Measurements from ENCODE around the gene IQGAP1. TPM values are rescaled to one million over a fixed set of nuclear protein-coding genes. Genes with fewer than 3 reads are reported as not detected.
"Not testable (repeated sequence)": the region's sequence is repeated elsewhere in the genome, so short reads cannot be mapped to it uniquely, and the experiment has no call there.

Gene IQGAP1
- total and polyA plus RNA-seq, 2 experiments from 2014 or later, result 65.8 to 125 TPM

DNA sequence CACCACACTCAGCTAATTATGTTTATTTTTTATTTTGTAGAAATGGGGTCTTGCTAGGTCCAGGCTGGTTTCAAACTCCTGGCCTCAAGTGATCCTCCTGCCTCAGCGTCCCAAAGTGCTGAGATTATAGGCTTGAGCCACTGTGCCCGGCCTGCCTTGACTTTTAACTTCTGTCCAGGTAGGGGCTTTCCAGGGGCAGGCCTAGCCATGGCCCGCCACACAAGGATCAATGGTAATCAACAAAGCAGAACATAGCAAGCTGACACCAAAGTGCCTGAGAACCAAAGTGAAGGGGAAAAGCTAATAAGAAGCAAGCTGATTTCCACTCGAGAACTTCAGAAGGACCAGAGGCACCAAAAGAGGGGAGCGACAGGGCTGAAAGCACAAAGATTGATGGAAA lies 132.3 kb downstream of the IQGAP1 start:
- no peak overlapping the region for H2AFZ ChIP-seq
- no peak for DNase-seq (ENCODE audit: low spot score)
- no peaks in the 10 kb centered on the region for H4K20me1 ChIP-seq (ENCODE audit: insufficient read depth, poor library complexity, severe bottlenecking)
- WGBS (ENCODE audit: low lambda C conversion rate, missing lambda C conversion rate), result 91% methylated on average over 5 of the region's 5 CpGs
- H3K4me3 ChIP-seq, result no peak overlapping the region
- no peaks in the 10 kb centered on the region for H3K36me3 ChIP-seq (replicated peaks; ENCODE audit: insufficient read depth, low read depth)
- H3K9me2 ChIP-seq (replicated peaks; ENCODE audit: insufficient read depth), result no peaks in the 10 kb centered on the region
- H3K27me3 ChIP-seq, result no peaks in the 10 kb centered on the region
- H3K4me2 ChIP-seq, result no peak overlapping the region
- H3K27ac ChIP-seq, result no peak overlapping the region
- H3K79me2 ChIP-seq, result no peaks in the 10 kb centered on the region
- H3K9me3 ChIP-seq (ENCODE audit: low read depth), result no peaks in the 10 kb centered on the region
- TF ChIP-seq, protein P1, sequence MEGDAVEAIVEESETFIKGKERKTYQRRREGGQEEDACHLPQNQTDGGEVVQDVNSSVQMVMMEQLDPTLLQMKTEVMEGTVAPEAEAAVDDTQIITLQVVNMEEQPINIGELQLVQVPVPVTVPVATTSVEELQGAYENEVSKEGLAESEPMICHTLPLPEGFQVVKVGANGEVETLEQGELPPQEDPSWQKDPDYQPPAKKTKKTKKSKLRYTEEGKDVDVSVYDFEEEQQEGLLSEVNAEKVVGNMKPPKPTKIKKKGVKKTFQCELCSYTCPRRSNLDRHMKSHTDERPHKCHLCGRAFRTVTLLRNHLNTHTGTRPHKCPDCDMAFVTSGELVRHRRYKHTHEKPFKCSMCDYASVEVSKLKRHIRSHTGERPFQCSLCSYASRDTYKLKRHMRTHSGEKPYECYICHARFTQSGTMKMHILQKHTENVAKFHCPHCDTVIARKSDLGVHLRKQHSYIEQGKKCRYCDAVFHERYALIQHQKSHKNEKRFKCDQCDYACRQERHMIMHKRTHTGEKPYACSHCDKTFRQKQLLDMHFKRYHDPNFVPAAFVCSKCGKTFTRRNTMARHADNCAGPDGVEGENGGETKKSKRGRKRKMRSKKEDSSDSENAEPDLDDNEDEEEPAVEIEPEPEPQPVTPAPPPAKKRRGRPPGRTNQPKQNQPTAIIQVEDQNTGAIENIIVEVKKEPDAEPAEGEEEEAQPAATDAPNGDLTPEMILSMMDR (IDR thresholded peaks at IDR 0.05; ENCODE audit: poor library complexity), result no peak
- TF ChIP-seq EZH2 (IDR thresholded peaks at IDR 0.05; ENCODE audit: borderline replicate concordance) (no peak), EZH2phosphoT487 (IDR thresholded peaks at IDR 0.05; ENCODE audit: low read depth, severe bottlenecking, unreplicated experiment) (no peak)
- H3K4me1 ChIP-seq (ENCODE audit: insufficient read depth), result no peaks in the 10 kb centered on the region

DNA sequence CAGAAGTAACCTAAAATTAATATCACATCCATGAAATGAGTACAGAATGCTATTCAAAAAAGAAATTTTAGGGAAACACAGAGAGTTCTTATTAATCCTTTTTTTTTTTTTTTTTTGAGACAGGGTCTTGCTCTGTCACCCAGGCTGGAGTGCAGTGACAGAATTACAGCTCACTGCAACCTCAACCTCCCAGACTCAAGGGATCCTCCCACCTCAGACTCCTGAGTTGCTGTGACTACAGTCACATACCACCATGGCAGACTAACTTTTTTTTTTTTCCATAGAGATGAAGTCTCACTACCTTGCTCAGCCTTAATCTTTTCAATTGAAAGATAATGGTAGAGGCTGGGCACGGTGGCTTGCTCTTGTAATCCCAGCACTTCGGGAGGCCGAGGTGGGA lies 135.3 kb downstream of the IQGAP1 start:
- no peaks in the 10 kb centered on the region for H3K9me3 ChIP-seq (ENCODE audit: low read depth)
- no peak overlapping the region for H3K4me2 ChIP-seq
- H4K20me1 ChIP-seq (ENCODE audit: insufficient read depth, poor library complexity, severe bottlenecking), result no peaks in the 10 kb centered on the region
- TF ChIP-seq EZH2phosphoT487 (IDR thresholded peaks at IDR 0.05; ENCODE audit: low read depth, severe bottlenecking, unreplicated experiment) (no peak), EZH2 (IDR thresholded peaks at IDR 0.05; ENCODE audit: borderline replicate concordance) (no peak)
- TF ChIP-seq, protein P1 (IDR thresholded peaks at IDR 0.05; ENCODE audit: poor library complexity), result no peak
- WGBS (ENCODE audit: low lambda C conversion rate, missing lambda C conversion rate), result 91% methylated on average over 3 of the region's 3 CpGs
- H2AFZ ChIP-seq, result no peak overlapping the region
- no peaks in the 10 kb centered on the region for H3K36me3 ChIP-seq (replicated peaks; ENCODE audit: insufficient read depth, low read depth)
- H3K79me2 ChIP-seq, result no peaks in the 10 kb centered on the region
- H3K4me1 ChIP-seq (ENCODE audit: insufficient read depth), result no peaks in the 10 kb centered on the region
- H3K27me3 ChIP-seq, result no peaks in the 10 kb centered on the region
- no peak overlapping the region for H3K4me3 ChIP-seq
- DNase-seq (ENCODE audit: low spot score), result no peak
- H3K27ac ChIP-seq, result no peak overlapping the region
- H3K9me2 ChIP-seq (replicated peaks; ENCODE audit: insufficient read depth), result no peaks in the 10 kb centered on the region

DNA sequence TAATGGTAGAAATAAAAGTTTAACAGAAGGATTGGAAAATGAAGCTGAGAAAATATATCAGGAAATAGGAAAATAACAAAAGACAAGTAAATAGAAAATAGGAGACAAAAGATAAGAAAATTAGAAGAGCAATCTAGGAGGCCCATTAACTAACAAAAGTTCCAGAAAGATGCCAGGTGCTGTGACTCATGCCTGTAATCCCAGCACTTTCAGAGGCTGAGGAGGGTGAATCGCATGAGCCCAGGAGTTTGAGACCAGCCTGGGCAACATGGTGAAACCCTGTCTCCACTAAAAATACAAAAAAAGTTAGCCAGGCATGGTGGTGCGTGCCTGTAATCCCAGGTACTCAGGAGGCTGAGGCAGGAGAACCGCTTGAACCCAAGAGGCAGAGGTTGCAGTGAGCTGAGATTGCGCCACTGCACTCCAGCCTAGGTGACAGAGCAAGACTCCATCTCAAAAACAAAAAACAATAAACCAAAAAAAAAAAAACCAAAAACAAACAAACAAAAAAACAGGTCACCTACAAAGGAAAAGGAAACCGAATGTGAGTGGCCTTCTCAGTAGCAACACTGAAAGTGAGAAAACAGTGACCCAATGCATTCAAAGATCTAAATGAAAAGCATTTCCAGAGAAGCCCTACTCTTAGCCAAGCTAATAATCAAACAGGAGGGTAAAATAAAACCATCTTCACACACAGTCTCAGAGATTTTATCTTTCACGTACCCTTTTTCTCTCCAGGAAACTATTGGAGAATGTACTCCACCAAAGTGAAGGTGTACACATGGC lies 136.2 kb downstream of the IQGAP1 start:
- H2AFZ ChIP-seq; H3K27ac ChIP-seq; H3K79me2 ChIP-seq; H3K4me2 ChIP-seq; DNase-seq (ENCODE audit: low spot score); H3K4me1 ChIP-seq (ENCODE audit: insufficient read depth); H4K20me1 ChIP-seq (ENCODE audit: insufficient read depth, poor library complexity, severe bottlenecking); H3K27me3 ChIP-seq; H3K4me3 ChIP-seq; H3K9me2 ChIP-seq (replicated peaks; ENCODE audit: insufficient read depth); H3K36me3 ChIP-seq (replicated peaks; ENCODE audit: insufficient read depth, low read depth); H3K9me3 ChIP-seq (ENCODE audit: low read depth): not testable (repeated sequence)
- 96% methylated on average over 6 of the region's 6 CpGs for WGBS (ENCODE audit: low lambda C conversion rate, missing lambda C conversion rate)

DNA sequence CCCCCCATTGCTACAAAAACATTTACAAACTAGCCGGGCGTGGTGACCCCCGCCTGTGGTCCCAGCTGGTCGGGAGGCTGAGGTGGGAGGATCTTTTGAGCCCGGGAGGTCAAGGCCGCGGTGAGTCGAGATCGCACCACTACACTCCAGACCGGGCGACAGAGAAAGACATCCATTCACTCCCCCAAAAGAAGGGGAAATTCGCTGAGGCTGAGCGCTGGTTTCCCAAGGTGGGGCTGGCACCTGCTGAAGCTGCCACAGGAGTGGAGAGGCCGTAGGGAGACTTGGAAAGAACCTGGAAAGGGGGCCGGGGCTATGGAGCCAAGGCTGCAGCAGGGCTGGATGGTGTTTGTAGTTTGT lies 140.9 kb downstream of the IQGAP1 start:
- peaks cover 16% of the 10 kb centered on the region for H4K20me1 ChIP-seq (ENCODE audit: insufficient read depth, poor library complexity, severe bottlenecking)
- TF ChIP-seq EZH2phosphoT487 (IDR thresholded peaks at IDR 0.05; ENCODE audit: low read depth, severe bottlenecking, unreplicated experiment) (no peak), EZH2 (IDR thresholded peaks at IDR 0.05; ENCODE audit: borderline replicate concordance) (no peak)
- TF ChIP-seq, protein P1 (IDR thresholded peaks at IDR 0.05; ENCODE audit: poor library complexity), result no peak
- WGBS (ENCODE audit: low lambda C conversion rate, missing lambda C conversion rate), result 86% methylated on average over 15 of the region's 15 CpGs
- H3K27me3 ChIP-seq, result no peaks in the 10 kb centered on the region
- H2AFZ ChIP-seq, result peak overlapping the region; percentile 89
- H3K4me1 ChIP-seq (ENCODE audit: insufficient read depth), result peaks cover 17% of the 10 kb centered on the region
- H3K4me2 ChIP-seq, result peak overlapping the region; percentile 93
- no peak overlapping the region for H3K4me3 ChIP-seq
- no peaks in the 10 kb centered on the region for H3K9me2 ChIP-seq (replicated peaks; ENCODE audit: insufficient read depth)
- no peaks in the 10 kb centered on the region for H3K36me3 ChIP-seq (replicated peaks; ENCODE audit: insufficient read depth, low read depth)
- no peaks in the 10 kb centered on the region for H3K9me3 ChIP-seq (ENCODE audit: low read depth)
- peak overlapping the region; percentile 96 for H3K27ac ChIP-seq
- DNase-seq (ENCODE audit: low spot score), result no peak
- peaks cover 37% of the 10 kb centered on the region for H3K79me2 ChIP-seq

All from hepatocyte (in vitro differentiated cells).